ENCODE results near the gene TBC1D16.

GRCh38 chr17:80024206-80024972, 11.3 kb downstream of the TBC1D16 start:
- TF ChIP-seq CTCF (conservative IDR thresholded peaks at IDR 0.05; ENCODE audit: low read length) (no peak), EZH2phosphoT487 (IDR thresholded peaks at IDR 0.05; ENCODE audit: borderline replicate concordance) (no peak)

Data from Loucy (cell line).